T-helper 1 cell treated with Interleukin-12 subunit alpha and Interleukin-12 subunit beta and Interleukin-4 antibody, amounts not matched to agents 30 μg/mL and 1 μg/mL, for 36 hours (primary cell): ENCODE results near the gene NPY4R2.
"Not testable (repeated sequence)": the region's sequence is repeated elsewhere in the genome, so short reads cannot be mapped to it uniquely, and the experiment has no call there.

Experiments
- H3K27ac Mint-ChIP-seq: one replicate; pipeline ENCODE4 v1.8.0; 2021; ENCODE audit warnings: mild to moderate bottlenecking, mixed read lengths
- H3K27me3 Mint-ChIP-seq: one replicate; pipeline ENCODE4 v1.8.0; 2021; ENCODE audit warnings: low read depth, mixed read lengths
- H3K36me3 Mint-ChIP-seq: one replicate; pipeline ENCODE4 v1.8.0; 2021; ENCODE audit warnings: low read depth, mixed read lengths
- H3K4me1 Mint-ChIP-seq: one replicate; pipeline ENCODE4 v1.8.0; 2021; ENCODE audit warnings: low read depth, mixed read lengths
- H3K4me3 Mint-ChIP-seq: one replicate; pipeline ENCODE4 v1.8.0; 2021; ENCODE audit warnings: mild to moderate bottlenecking, moderate library complexity, mixed read lengths
- H3K9me3 Mint-ChIP-seq: one replicate; pipeline ENCODE4 v1.8.0; 2021; ENCODE audit warnings: mixed read lengths

Gene NPY4R2

DNA sequence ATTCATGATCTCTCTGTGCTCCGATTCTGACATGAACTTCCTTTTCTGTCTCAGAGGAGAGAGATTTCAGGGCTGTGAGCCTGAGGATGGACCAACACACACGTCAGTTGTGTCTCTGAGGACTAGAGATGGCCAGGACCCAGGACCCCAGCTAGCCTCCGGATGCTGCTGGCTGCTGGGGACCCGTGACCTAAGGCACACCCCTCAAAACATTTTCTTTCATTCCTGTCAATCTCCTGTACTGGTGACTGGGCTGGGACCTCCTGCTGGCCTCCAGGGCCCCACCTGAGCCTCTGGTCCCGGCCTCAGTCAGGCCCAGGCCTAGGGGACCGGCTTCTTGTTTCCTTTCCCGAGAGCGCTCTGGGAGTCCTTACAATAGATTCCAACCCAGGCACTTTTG lies 38.7 kb downstream of the NPY4R2 start:
- H3K4me1 Mint-ChIP-seq, H3K36me3 Mint-ChIP-seq, H3K27me3 Mint-ChIP-seq, H3K27ac Mint-ChIP-seq, H3K4me3 Mint-ChIP-seq, H3K9me3 Mint-ChIP-seq: not testable (repeated sequence)

- H3K9me3 Mint-ChIP-seq, H3K27me3 Mint-ChIP-seq, H3K4me3 Mint-ChIP-seq, H3K27ac Mint-ChIP-seq, H3K4me1 Mint-ChIP-seq, H3K36me3 Mint-ChIP-seq: not testable (repeated sequence)
Observed at GRCh38 chr10:47959677-47960076, 41.2 kb downstream of the NPY4R2 start.

DNA sequence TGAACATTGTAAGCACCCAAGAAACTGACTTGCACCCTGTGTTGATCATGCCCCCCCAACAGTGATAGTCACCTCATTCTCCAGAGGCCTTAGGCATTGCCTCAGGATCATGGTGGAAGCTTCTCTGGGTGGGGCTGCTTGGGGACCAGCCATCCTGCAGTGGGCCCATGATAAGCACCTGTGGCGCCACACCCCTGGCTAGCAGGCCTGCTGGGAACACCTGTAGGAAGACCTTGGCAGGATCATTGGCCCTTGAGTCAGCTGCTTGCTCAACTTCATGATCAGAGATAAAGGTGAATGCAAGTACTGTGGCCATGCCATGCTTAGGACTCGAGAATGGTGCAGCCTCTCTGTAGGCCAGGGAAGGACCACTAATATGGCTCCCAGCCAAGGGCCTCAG lies 42.2 kb downstream of the NPY4R2 start:
- not testable (repeated sequence) for H3K4me3 Mint-ChIP-seq, H3K9me3 Mint-ChIP-seq, H3K27me3 Mint-ChIP-seq, H3K36me3 Mint-ChIP-seq, H3K27ac Mint-ChIP-seq, H3K4me1 Mint-ChIP-seq

DNA sequence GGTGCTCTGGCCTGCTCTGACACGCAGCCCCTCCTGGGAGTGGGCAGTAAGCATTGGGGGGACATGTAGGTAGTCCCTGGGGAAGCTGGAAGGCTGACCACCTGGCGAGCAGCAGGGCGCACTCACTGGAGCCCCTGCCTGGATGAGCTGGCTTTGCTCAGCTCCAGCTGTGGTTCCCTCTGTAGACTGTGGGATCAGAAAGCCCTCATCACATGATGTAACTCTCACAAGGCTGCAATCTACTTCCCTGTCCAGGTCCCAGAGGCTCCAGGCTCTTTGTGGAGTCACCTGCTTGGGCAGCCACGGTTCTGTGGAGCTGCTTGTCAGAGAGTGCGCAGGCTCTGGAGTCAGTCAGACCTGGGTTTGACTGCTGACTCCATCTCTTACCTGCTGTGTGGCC lies 44.3 kb downstream of the NPY4R2 start:
- not testable (repeated sequence) for H3K4me3 Mint-ChIP-seq, H3K9me3 Mint-ChIP-seq, H3K27me3 Mint-ChIP-seq, H3K4me1 Mint-ChIP-seq, H3K36me3 Mint-ChIP-seq, H3K27ac Mint-ChIP-seq

DNA sequence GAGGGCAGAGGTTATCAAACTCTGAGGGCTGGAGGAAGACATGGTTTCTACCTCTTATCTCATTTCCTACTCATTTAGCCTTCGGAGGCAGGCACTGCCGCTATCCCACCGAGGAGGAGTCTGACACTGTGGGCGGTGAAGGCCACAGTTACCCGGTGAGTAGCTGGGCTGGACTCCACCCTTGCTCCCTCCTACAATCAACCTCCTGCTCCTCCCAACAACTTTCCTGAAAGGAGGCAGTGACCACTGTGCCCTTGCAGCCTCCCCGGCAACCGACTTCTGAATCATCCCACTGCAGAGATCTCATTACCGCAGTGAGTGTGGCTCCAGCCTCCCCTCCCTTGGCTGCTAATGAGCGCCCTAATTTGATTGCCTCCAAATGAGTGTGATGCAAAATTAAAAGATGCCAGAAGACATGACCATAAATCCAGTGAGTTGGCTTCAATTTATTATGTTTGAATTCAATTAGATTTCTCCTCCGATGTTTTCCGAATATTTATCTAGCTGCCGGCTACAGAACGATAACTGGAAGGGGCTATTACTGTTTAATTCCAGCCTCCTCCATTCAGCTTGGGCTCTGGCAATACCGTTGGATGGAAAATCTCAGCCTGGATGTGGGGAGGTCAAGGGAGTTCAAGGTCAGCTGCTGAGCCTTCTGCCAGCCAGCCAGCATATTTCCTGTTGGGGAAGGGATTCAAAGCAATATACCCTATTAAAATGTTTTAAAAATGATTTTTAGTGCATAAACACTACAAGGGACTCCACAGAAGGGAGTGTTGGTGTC lies 46.0 kb downstream of the NPY4R2 start:
- H3K36me3 Mint-ChIP-seq, H3K4me1 Mint-ChIP-seq, H3K27me3 Mint-ChIP-seq, H3K27ac Mint-ChIP-seq, H3K9me3 Mint-ChIP-seq, H3K4me3 Mint-ChIP-seq: not testable (repeated sequence)

- H3K36me3 Mint-ChIP-seq, H3K4me1 Mint-ChIP-seq, H3K4me3 Mint-ChIP-seq, H3K9me3 Mint-ChIP-seq, H3K27ac Mint-ChIP-seq, H3K27me3 Mint-ChIP-seq: not testable (repeated sequence)
Observed at GRCh38 chr10:47968988-47969387, 50.5 kb downstream of the NPY4R2 start.

DNA sequence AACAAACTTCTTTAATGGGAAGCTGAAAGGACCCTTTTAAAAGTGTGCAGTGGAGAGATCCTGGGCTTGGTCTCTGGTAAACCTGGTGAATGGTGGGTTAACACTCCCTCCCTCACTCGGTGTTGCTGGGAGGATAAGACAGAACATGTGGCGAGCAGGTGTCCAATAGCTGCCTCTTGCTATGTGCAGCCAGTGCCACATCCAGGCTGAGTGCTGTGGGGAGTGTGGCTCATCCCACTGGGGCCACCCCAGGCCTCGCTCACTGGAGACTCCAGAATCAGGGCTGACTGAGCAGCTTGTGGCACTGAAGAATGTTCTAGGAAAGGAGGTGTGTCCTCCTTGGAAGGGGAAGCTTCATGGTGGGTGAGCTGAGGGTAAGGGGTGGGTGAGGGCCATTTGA lies 51.6 kb downstream of the NPY4R2 start:
- not testable (repeated sequence) for H3K36me3 Mint-ChIP-seq, H3K4me3 Mint-ChIP-seq, H3K9me3 Mint-ChIP-seq, H3K27me3 Mint-ChIP-seq, H3K4me1 Mint-ChIP-seq, H3K27ac Mint-ChIP-seq

DNA sequence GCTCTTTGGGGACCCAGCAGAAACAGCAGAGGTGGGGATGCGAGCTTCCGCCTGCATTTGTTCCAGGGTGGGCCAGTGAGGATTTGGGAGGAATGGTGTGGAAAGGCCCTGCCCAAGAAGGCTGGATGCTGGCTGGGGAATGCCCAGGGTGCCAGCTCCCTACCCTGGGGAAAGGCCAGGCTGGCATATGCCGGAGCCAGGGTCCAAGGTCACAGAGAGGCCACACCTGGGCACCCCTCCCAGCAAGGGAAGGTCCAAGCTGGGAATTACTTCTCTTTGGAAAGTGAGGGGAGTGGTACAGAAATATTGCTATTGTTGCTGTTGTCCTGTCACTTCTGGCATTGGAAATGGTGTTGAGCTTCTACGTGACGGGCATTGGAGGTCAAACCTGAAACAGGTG lies 53.1 kb downstream of the NPY4R2 start:
- not testable (repeated sequence) for H3K27ac Mint-ChIP-seq, H3K4me1 Mint-ChIP-seq, H3K36me3 Mint-ChIP-seq, H3K27me3 Mint-ChIP-seq, H3K4me3 Mint-ChIP-seq, H3K9me3 Mint-ChIP-seq

- H3K9me3 Mint-ChIP-seq, H3K4me3 Mint-ChIP-seq, H3K4me1 Mint-ChIP-seq, H3K36me3 Mint-ChIP-seq, H3K27ac Mint-ChIP-seq, H3K27me3 Mint-ChIP-seq: not testable (repeated sequence)
Observed at GRCh38 chr10:47972077-47972476, 53.6 kb downstream of the NPY4R2 start.
